ENCODE measurements around the gene CTBP2. TPM values are rescaled to one million over a fixed set of nuclear protein-coding genes. Genes with fewer than 3 reads are reported as not detected.

The CTBP2 gene
- total and polyA plus RNA-seq, 4 donors = 32.4 to 85.7 (median 68.7) TPM

GRCh38 chr10:124944982-124945381 lies 215.4 kb downstream of the CTBP2 start:
- intact Hi-C loops (cut with DNase I) = no loop called here
- WGBS, 2 donors = 59 to 63% methylated on average over 2 of the region's 2 CpGs
- DNase-seq (no peak), ATAC-seq (ENCODE audit: low FRiP score) (no peak)
- Histone ChIP-seq H3K4me3 (ENCODE audit: low read length in 2 of 2) (no peak overlapping the region), H3K27ac (ENCODE audit: low read depth in 1 of 2, low read length in 2 of 2) (no peak overlapping the region), H3K4me1 (ENCODE audit: control insufficient read depth in 1 of 2, insufficient read depth in 2 of 2, low read length in 2 of 2) (peaks cover 9 to 21% of the 10 kb centered on the region in 2 donors), H3K36me3 (ENCODE audit: control insufficient read depth in 1 of 2, insufficient read depth in 2 of 2, low read length in 1 of 2) (peaks cover 0 to 3% of the 10 kb centered on the region in 2 donors), H3K27me3 (ENCODE audit: control insufficient read depth in 1 of 2, insufficient read depth in 2 of 2, low read length in 1 of 2) (no peaks in the 10 kb centered on the region), H3K9me3 (ENCODE audit: control insufficient read depth, low read length) (no peaks in the 10 kb centered on the region)

DNA sequence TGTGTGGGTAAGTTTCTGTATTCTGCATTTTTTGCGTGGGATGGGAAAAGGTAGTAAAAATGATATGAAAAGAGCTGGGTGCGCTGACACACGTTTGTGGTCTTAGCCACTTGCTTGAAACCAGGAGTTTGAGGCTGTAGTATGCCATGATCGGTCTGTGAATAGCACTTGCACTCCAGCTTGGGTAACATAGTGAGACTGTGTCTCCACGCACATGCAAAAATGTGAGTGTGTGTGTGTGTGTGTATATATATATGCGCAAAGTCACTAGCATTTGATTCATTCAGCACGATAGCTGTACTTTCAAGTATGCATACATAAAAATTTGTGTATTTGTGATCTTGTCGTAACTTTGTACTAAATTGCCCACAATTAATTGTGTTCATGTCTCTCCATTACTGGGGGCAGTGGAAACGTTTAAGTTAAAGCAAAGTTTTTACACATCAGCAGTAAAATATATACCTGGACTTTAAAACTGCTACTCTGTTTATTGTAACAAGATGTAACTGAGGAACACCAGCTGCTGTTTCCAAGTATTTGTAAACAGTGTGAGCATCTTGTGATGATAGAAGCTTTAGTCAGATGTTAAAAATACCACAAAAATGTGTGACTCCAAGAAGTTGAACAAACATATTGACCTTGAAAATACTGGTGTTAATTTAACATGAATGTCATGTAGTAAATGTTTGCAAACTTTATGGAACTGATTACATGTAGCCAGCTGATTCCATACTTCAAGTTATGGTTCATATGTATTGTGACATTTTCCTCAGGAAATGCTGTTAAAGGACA lies 216.9 kb downstream of the CTBP2 start:
- Histone ChIP-seq H3K4me1 (ENCODE audit: control insufficient read depth in 1 of 2, insufficient read depth in 2 of 2, low read length in 2 of 2) (peaks cover 9 to 24% of the 10 kb centered on the region in 2 donors), H3K9me3 (ENCODE audit: control insufficient read depth, low read length) (no peaks in the 10 kb centered on the region), H3K36me3 (ENCODE audit: control insufficient read depth in 1 of 2, insufficient read depth in 2 of 2, low read length in 1 of 2) (peaks cover 0 to 3% of the 10 kb centered on the region in 2 donors), H3K27me3 (ENCODE audit: control insufficient read depth in 1 of 2, insufficient read depth in 2 of 2, low read length in 1 of 2) (no peaks in the 10 kb centered on the region), H3K4me3 (ENCODE audit: low read length in 2 of 2) (no peak overlapping the region), H3K27ac (ENCODE audit: low read depth in 1 of 2, low read length in 2 of 2) (no peak overlapping the region)
- no peak for DNase-seq
- intact Hi-C loops (cut with DNase I) = no loop called here
- WGBS, 2 donors = 70 to 77% methylated on average over 9 of the region's 9 CpGs
- no peak for ATAC-seq (ENCODE audit: low FRiP score)

DNA sequence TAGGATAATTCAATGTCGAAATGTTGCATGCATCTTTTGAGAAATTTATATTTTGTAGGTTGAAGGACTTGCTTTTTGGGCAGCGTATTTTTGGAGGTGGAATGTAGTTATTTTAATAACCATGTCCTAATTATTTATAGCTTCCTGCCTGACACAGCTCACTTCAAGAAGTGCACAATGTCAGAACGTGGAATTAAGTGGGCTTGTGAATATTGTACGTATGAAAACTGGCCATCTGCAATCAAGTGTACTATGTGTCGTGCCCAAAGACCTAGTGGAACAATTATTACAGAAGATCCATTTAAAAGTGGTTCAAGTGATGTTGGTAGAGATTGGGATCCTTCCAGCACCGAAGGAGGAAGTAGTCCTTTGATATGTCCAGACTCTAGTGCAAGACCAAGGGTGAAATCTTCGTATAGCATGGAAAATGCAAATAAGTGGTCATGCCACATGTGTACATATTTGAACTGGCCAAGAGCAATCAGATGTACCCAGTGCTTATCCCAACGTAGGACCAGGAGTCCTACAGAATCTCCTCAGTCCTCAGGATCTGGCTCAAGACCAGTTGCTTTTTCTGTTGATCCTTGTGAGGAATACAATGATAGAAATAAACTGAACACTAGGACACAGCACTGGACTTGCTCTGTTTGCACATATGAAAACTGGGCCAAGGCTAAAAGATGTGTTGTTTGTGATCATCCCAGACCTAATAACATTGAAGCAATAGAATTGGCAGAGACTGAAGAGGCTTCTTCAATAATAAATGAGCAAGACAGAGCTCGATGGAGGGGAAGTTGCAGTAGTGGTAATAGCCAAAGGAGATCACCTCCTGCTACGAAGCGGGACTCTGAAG lies 217.8 kb downstream of the CTBP2 start:
- H3K4me3 ChIP-seq (ENCODE audit: low read length in 2 of 2) = no peak overlapping the region

GRCh38 chr10:124941823-124942222 lies 218.5 kb downstream of the CTBP2 start, which contains the start of gene ZRANB1:
Gene ZRANB1, plus strand, starts transcription at chr10:124942123. Its CDS starts 371 bp downstream, at chr10:124942494.
- Histone ChIP-seq H3K27me3 (ENCODE audit: control insufficient read depth in 1 of 2, insufficient read depth in 2 of 2, low read length in 1 of 2) (no peaks in the 10 kb centered on the region), H3K27ac (ENCODE audit: low read depth in 1 of 2, low read length in 2 of 2) (no peak within 1 kb of the TSS), H3K36me3 (ENCODE audit: control insufficient read depth in 1 of 2, insufficient read depth in 2 of 2, low read length in 1 of 2) (peaks cover 0 to 3% of the 10 kb centered on the region in 2 donors), H3K9me3 (ENCODE audit: control insufficient read depth, low read length) (no peaks in the 10 kb centered on the region), H3K4me3 (ENCODE audit: low read length in 2 of 2) (no peak within 1 kb of the TSS), H3K4me1 (ENCODE audit: control insufficient read depth in 1 of 2, insufficient read depth in 2 of 2, low read length in 2 of 2) (peaks cover 7 to 16% of the 10 kb centered on the region in 2 donors)
- WGBS, 2 donors = 78 to 83% methylated on average over 4 of the region's 4 CpGs
- ATAC-seq (ENCODE audit: low FRiP score) (no peak), DNase-seq (no peak)
- intact Hi-C loops (cut with DNase I) = no loop called here

More for the DNA sequence above, 217.8 kb downstream of the CTBP2 start:
- H3K36me3 ChIP-seq (ENCODE audit: control insufficient read depth in 1 of 2, insufficient read depth in 2 of 2, low read length in 1 of 2) = peaks cover 0 to 3% of the 10 kb centered on the region in 2 donors
- 38 to 41% methylated on average over 11 of the region's 11 CpGs for WGBS, 2 donors
- DNase-seq (no peak), ATAC-seq (ENCODE audit: low FRiP score) (no peak)
- no peaks in the 10 kb centered on the region for H3K27me3 ChIP-seq (ENCODE audit: control insufficient read depth in 1 of 2, insufficient read depth in 2 of 2, low read length in 1 of 2)
- H3K27ac ChIP-seq (ENCODE audit: low read depth in 1 of 2, low read length in 2 of 2) = no peak overlapping the region
- H3K4me1 ChIP-seq (ENCODE audit: control insufficient read depth in 1 of 2, insufficient read depth in 2 of 2, low read length in 2 of 2) = peaks cover 9 to 23% of the 10 kb centered on the region in 2 donors
- intact Hi-C loops (cut with DNase I) = no loop called here
- no peaks in the 10 kb centered on the region for H3K9me3 ChIP-seq (ENCODE audit: control insufficient read depth, low read length)

DNA sequence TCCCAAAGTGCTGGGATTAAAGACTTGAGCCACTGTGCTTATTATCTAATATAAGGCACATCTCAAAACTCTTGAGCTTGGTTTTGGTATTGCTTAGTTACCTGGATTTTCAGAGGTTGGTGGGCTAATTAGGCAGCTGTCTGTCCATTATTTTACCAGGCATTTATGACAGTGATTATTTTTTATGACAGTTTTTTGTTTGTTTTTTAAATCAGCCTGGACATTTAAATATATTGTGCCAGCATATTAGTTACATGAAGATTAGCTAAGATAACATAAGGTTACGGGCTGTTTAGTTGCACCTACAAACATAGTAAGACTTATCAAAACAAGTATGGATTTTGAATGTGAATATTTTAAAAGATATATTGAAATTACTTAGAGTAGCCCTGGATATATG lies 221.1 kb downstream of the CTBP2 start:
- ATAC-seq (ENCODE audit: low FRiP score) = no peak

DNA sequence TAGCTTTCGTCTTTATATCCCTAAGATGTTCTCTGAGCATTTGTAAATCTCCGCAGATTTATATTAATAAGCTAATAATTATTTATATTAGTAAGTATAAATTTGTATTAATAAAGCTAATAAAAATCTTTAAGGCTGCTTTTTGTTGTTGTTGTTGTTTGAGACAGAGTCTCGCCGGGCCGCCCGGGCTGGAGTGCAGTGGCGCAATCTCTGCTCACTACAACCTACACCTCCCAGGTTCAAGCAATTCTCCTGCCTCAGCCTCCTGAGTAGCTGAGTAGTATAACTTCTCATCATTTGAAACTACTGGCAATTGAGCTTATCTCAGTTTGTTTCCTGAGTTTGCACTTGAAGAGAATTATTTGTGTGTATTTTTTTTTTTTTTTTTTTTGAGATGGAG lies 223.6 kb downstream of the CTBP2 start:
- 89 to 95% methylated on average over 7 of the region's 7 CpGs for WGBS, 2 donors
- no peak for DNase-seq
- Histone ChIP-seq H3K27me3 (ENCODE audit: control insufficient read depth in 1 of 2, insufficient read depth in 2 of 2, low read length in 1 of 2) (no peaks in the 10 kb centered on the region), H3K9me3 (ENCODE audit: control insufficient read depth, low read length) (no peaks in the 10 kb centered on the region), H3K4me3 (ENCODE audit: low read length in 2 of 2) (no peak overlapping the region), H3K36me3 (ENCODE audit: control insufficient read depth in 1 of 2, insufficient read depth in 2 of 2, low read length in 1 of 2) (peaks cover 0 to 2% of the 10 kb centered on the region in 2 donors), H3K27ac (ENCODE audit: low read depth in 1 of 2, low read length in 2 of 2) (no peak overlapping the region), H3K4me1 (ENCODE audit: control insufficient read depth in 1 of 2, insufficient read depth in 2 of 2, low read length in 2 of 2) (peaks cover 3% of the 10 kb centered on the region in 2 donors)
- intact Hi-C loops (cut with DNase I) = no loop called here
- ATAC-seq (ENCODE audit: low FRiP score) = no peak

More for the DNA sequence above, 221.1 kb downstream of the CTBP2 start:
- WGBS, 2 donors = 83 to 84% methylated on average over 1 of the region's 1 CpG
- H3K4me1 ChIP-seq (ENCODE audit: control insufficient read depth in 1 of 2, insufficient read depth in 2 of 2, low read length in 2 of 2) = peaks cover 10 to 13% of the 10 kb centered on the region in 2 donors
- H3K36me3 ChIP-seq (ENCODE audit: control insufficient read depth in 1 of 2, insufficient read depth in 2 of 2, low read length in 1 of 2) = peaks cover 0 to 5% of the 10 kb centered on the region in 2 donors
- no peak for DNase-seq
- H3K27me3 ChIP-seq (ENCODE audit: control insufficient read depth in 1 of 2, insufficient read depth in 2 of 2, low read length in 1 of 2) = no peaks in the 10 kb centered on the region
- H3K4me3 ChIP-seq (ENCODE audit: low read length in 2 of 2) = no peak overlapping the region
- no peak overlapping the region for H3K27ac ChIP-seq (ENCODE audit: low read depth in 1 of 2, low read length in 2 of 2)
- no peaks in the 10 kb centered on the region for H3K9me3 ChIP-seq (ENCODE audit: control insufficient read depth, low read length)
- intact Hi-C loops (cut with DNase I) = no loop called here

- intact Hi-C loops (cut with DNase I) = no loop called here
Measured at GRCh38 chr10:124935946-124936345, 224.4 kb downstream of the CTBP2 start.

More at GRCh38 chr10:124935946-124936345, 224.4 kb downstream of the CTBP2 start:
- WGBS, 2 donors = 77 to 87% methylated on average over 2 of the region's 2 CpGs
- H3K27me3 ChIP-seq (ENCODE audit: control insufficient read depth in 1 of 2, insufficient read depth in 2 of 2, low read length in 1 of 2) = no peaks in the 10 kb centered on the region
- peaks cover 0 to 2% of the 10 kb centered on the region in 2 donors for H3K36me3 ChIP-seq (ENCODE audit: control insufficient read depth in 1 of 2, insufficient read depth in 2 of 2, low read length in 1 of 2)
- no peak overlapping the region for H3K4me3 ChIP-seq (ENCODE audit: low read length in 2 of 2)
- no peaks in the 10 kb centered on the region for H3K9me3 ChIP-seq (ENCODE audit: control insufficient read depth, low read length)
- peaks cover 3% of the 10 kb centered on the region in 2 donors for H3K4me1 ChIP-seq (ENCODE audit: control insufficient read depth in 1 of 2, insufficient read depth in 2 of 2, low read length in 2 of 2)
- DNase-seq (no peak), ATAC-seq (ENCODE audit: low FRiP score) (no peak)
- H3K27ac ChIP-seq (ENCODE audit: low read depth in 1 of 2, low read length in 2 of 2) = no peak overlapping the region

Measured in aorta (tissue), 5 donors.